GM12878 (cell line): ENCODE measurements around the gene ZBTB48. TPM values are rescaled to one million over a fixed set of nuclear protein-coding genes. Genes with fewer than 3 reads are reported as not detected.

Source experiments
- ATAC-seq: fragments of 200-7000 bp; cut with Tn5 transposase; 3 replicates; pipeline ENCODE4 v1.9.1; 2020; ENCODE audit warnings: mild to moderate bottlenecking, moderate library complexity
- BruUV-seq: library from RNA; stranded (reverse); fragments of 400-500 nt; replicated peaks from 2 replicates; lab custom pipeline; 2021; lab: Mats Ljungman, UMichigan
- CTCF ChIA-PET: fragments of 300-600 bp; sonication (Branson Sonifier 250); formaldehyde crosslinking; extraction: SDS; loops from one replicate; lab custom pipeline; 2021; ENCODE audit warnings: inconsistent platforms; lab: Yijun Ruan, JAX
- POLR2A ChIA-PET: fragments of 350-600 bp; formaldehyde crosslinking; extraction: SDS; loops from one replicate; lab custom pipeline; 2021; ENCODE audit warnings: inconsistent platforms; lab: Charles Lee
- RAD21 ChIA-PET: fragments of 300-600 bp; sonication (Branson Sonifier 250); formaldehyde crosslinking; loops from one replicate; lab custom pipeline; 2023; ENCODE audit warnings: antibody characterized with exemption; ENCODE audit not compliant: unreplicated experiment; lab: Charles Lee
- SMC1A ChIA-PET: fragments of 300-600 bp; sonication (Branson Sonifier 250); formaldehyde crosslinking; loops from one replicate; lab custom pipeline; 2023; ENCODE audit not compliant: unreplicated experiment, uncharacterized antibody; lab: Charles Lee
- DNase-seq: peaks from one replicate; pipeline ENCODE4 v3.0.0-alpha.2; 2011; ENCODE audit warnings: low read depth, low spot score
- FAIRE-seq: peaks from 3 replicates; lab custom pipeline; 2011; peaks lifted over from hg19 to GRCh38; lab: Jason Lieb, UNC
- H2AFZ ChIP-seq: 2 replicates; pipeline ENCODE4 v1.6.0; 2011; ENCODE audit warnings: low read depth, low read length, control low read depth; ENCODE audit not compliant: control insufficient read depth
- H3K27ac ChIP-seq: 2 replicates; pipeline ENCODE4 v1.5.1; 2011; ENCODE audit warnings: control low read depth; ENCODE audit not compliant: control insufficient read depth, insufficient read depth
- H3K27me3 ChIP-seq, 2 experiments: replicated peaks in 1 of 2; 2 replicates each; pipeline versions ENCODE4 v1.6.0 to v1.6.1; 2011; ENCODE audit warnings: low read length in 1 of 2; ENCODE audit not compliant: control insufficient read depth in 2 of 2, insufficient read depth in 2 of 2
- H3K36me3 ChIP-seq, 2 experiments: 2 replicates each; pipeline ENCODE4 v1.5.1; 2011; ENCODE audit warnings: low read length in 1 of 2; ENCODE audit not compliant: control insufficient read depth in 2 of 2, insufficient read depth in 2 of 2
- H3K4me1 ChIP-seq: 2 replicates; pipeline ENCODE4 v1.6.1; 2011; ENCODE audit warnings: mild to moderate bottlenecking, low read length, moderate library complexity, mixed read lengths; ENCODE audit not compliant: control insufficient read depth, insufficient read depth
- H3K4me2 ChIP-seq: 2 replicates; pipeline ENCODE4 v1.6.0; 2011; ENCODE audit warnings: control low read depth; ENCODE audit not compliant: control insufficient read depth, insufficient read depth
- H3K4me3 ChIP-seq: fragments of 200-600 bp; sonication (generic); 2 replicates; pipeline ENCODE4 v1.5.1; 2016
- H3K79me2 ChIP-seq: 2 replicates; pipeline ENCODE4 v1.6.0; 2011; ENCODE audit warnings: low read length; ENCODE audit not compliant: control insufficient read depth, insufficient read depth
- H3K9ac ChIP-seq: 2 replicates; pipeline ENCODE4 v1.8.0; 2011; ENCODE audit warnings: low read length, control low read depth, mixed read lengths; ENCODE audit not compliant: control insufficient read depth, insufficient read depth
- H3K9me3 ChIP-seq: replicated peaks from 3 replicates; pipeline ENCODE4 v1.5.1; 2011; ENCODE audit warnings: mild to moderate bottlenecking, low read length; ENCODE audit not compliant: control insufficient read depth, insufficient read depth
- H4K20me1 ChIP-seq: 2 replicates; pipeline ENCODE4 v1.6.0; 2011; ENCODE audit not compliant: control insufficient read depth, insufficient read depth
- CBFB ChIP-seq: IDR thresholded peaks from 2 replicates; pipeline ENCODE4 v1.6.1; 2016; ENCODE audit warnings: antibody characterized with exemption, low read depth
- GABPA ChIP-seq: IDR thresholded peaks from 2 replicates; pipeline ENCODE4 v1.6.1; 2014; ENCODE audit warnings: antibody characterized with exemption, low read depth, mild to moderate bottlenecking, inconsistent platforms
- NR2C1 ChIP-seq: fragments of 450-650 bp; IDR thresholded peaks from 2 replicates; pipeline ENCODE4 v1.6.1; 2017; ENCODE audit warnings: antibody characterized with exemption, mild to moderate bottlenecking, moderate library complexity
- NRF1 ChIP-seq: conservative IDR thresholded peaks from 2 replicates; pipeline ENCODE4 v1.6.1; 2011; ENCODE audit warnings: mild to moderate bottlenecking, low read depth, low read length, improper control_type of control experiment
- ZBTB11 ChIP-seq: fragments of 450-650 bp; formaldehyde crosslinking; IDR thresholded peaks from 2 replicates; pipeline ENCODE4 v1.5.0; 2022; ENCODE audit warnings: mild to moderate bottlenecking, missing genetic modification characterization
- ZBTB4 ChIP-seq: fragments of 450-650 bp; formaldehyde crosslinking; IDR thresholded peaks from 2 replicates; pipeline ENCODE4 v1.4.0; 2022; ENCODE audit warnings: mild to moderate bottlenecking, moderate library complexity
- ZBTB40 ChIP-seq: fragments of 450-650 bp; IDR thresholded peaks from 2 replicates; pipeline ENCODE4 v1.6.1; 2016; ENCODE audit warnings: mild to moderate bottlenecking, moderate library complexity, borderline replicate concordance
- WGBS: methylation state at CpG from one replicate; pipeline ENCODE4 v1.1.6; 2016; ENCODE audit warnings: low lambda C conversion rate; ENCODE audit not compliant: insufficient replicate concordance, insufficient coverage; ENCODE audit errors: missing lambda C conversion rate; 5-methylcytosine and 5-hydroxymethylcytosine counted together
- in situ Hi-C: fragments of 300-500 bp; cut with MboI; formaldehyde crosslinking; loops from 9 replicates; pipeline ENCODE4 v1.14.3; 2018; ENCODE audit warnings: mixed read lengths
- intact Hi-C: fragments of 100-400 bp; cut with micrococcal nuclease; formaldehyde crosslinking; loops from one replicate; pipeline ENCODE4 v1.14.2; 2022; ENCODE audit not compliant: unreplicated experiment
- polyA plus RNA-seq, 11 experiments: library from polyadenylated mRNA; depleted of rRNA in 4 of 11; unstranded in 6 of 11; stranded (reverse) in 5 of 11; fragments of >200 nt; fragmentation: Nextera tagmentation in 4 of 11; fragmentation: Illumina TruSeq in 1 of 11; extraction: Ambion mirVana in 4 of 11; extraction: Trizol in 1 of 11; gene quantifications; 1 replicate in 1 of 11; 2 replicates in 10 of 11; pipeline versions ENCODE4 v1.2.1 to v1.2.3, GENCODE V29; 2011 to 2016; ENCODE audit warnings: inconsistent platforms in 2 of 11, missing spikeins in 2 of 11, low read depth in 1 of 11
- total RNA-seq, 4 experiments: library from RNA; depleted of rRNA in 3 of 4; stranded (reverse); fragments of >200 nt in 3 of 4; fragmentation: Illumina TruSeq in 1 of 4; extraction: Trizol in 1 of 4; gene quantifications; 2 replicates each; pipeline versions ENCODE4 v1.2.1 to v1.2.3, GENCODE V29; 2013 to 2021

Gene ZBTB48
- total and polyA plus RNA-seq, 10 of the 15 experiments (the other 5 are each of a cell fraction or from before 2014, with no cell fraction given) = 1.00 to 25.3 (median 16.7) TPM

- DNase-seq = no peak
- TF ChIP-seq NR2C1 (no peak), ZBTB4 (no peak), GABPA (no peak), ZBTB40 (no peak), CBFB (no peak), ZBTB11 (CRISPR knock-in tag) (no peak), NRF1 (no peak)
- TF ChIP-seq, all 136 proteins: peak for 0
- ChIA-PET RAD21 (no interaction called here), POLR2A (no interaction called here), CTCF (no interaction called here), SMC1A (no interaction called here)
- H3K27ac ChIP-seq = no peak overlapping the region
- 70% methylated on average over 3 of the region's 3 CpGs for WGBS
- intact Hi-C loops = no loop called here
- no peak overlapping the region for H2AFZ ChIP-seq
- peaks cover 3% of the 10 kb centered on the region; the same call in 1 of the 2 replicates for H4K20me1 ChIP-seq
- peaks cover 9 to 13% of the 10 kb centered on the region in 2 experiments for H3K36me3 ChIP-seq
- no peak overlapping the region for H3K9ac ChIP-seq
- H3K27me3 ChIP-seq = no peaks in the 10 kb centered on the region
- in situ Hi-C loops = no loop called here
- no TSS peak for BruUV-seq
- H3K4me1 ChIP-seq = no peaks in the 10 kb centered on the region
- H3K79me2 ChIP-seq = no peaks in the 10 kb centered on the region
- H3K4me3 ChIP-seq = no peak overlapping the region
- H3K9me3 ChIP-seq = no peaks in the 10 kb centered on the region
- FAIRE-seq = no peak
- H3K4me2 ChIP-seq = no peak overlapping the region
- no peak for ATAC-seq
Observed at GRCh38 chr1:6544831-6545230, 35.0 kb upstream of the ZBTB48 start.
